MG63 (cell line): ENCODE data around the gene DSE. TPM values are rescaled to one million over a fixed set of nuclear protein-coding genes. Genes with fewer than 3 reads are reported as not detected.

Experiments
- DNase-seq: peaks from one replicate; pipeline ENCODE4 v3.0.0-alpha.2; 2020
- H3K27me3 ChIP-seq: fragments of 250-450 bp; sonication (Bioruptor Pico); 2 replicates; pipeline ENCODE4 v1.5.1; 2020; ENCODE audit warnings: mild to moderate bottlenecking, moderate library complexity
- H3K36me3 ChIP-seq: fragments of 250-450 bp; sonication (Bioruptor Pico); 2 replicates; pipeline ENCODE4 v1.5.1; 2020; ENCODE audit warnings: mild to moderate bottlenecking, moderate library complexity
- H3K4me3 ChIP-seq: fragments of 250-450 bp; sonication (Bioruptor Pico); 2 replicates; pipeline ENCODE4 v1.5.1; 2020; ENCODE audit warnings: mild to moderate bottlenecking, moderate library complexity
- H3K9me3 ChIP-seq: fragments of 250-450 bp; sonication (Bioruptor Pico); 2 replicates; pipeline ENCODE4 v1.5.1; 2020; ENCODE audit warnings: mild to moderate bottlenecking, moderate library complexity
- total RNA-seq: library from RNA; depleted of rRNA; stranded (reverse); fragments of >200 nt; shearing (Covaris generic); gene quantifications from 2 replicates; pipeline ENCODE4 v1.2.3, GENCODE V29; 2014; ENCODE audit warnings: low replicate concordance

The DSE gene
- total RNA-seq, 1 experiment from 2014 or later, result 5.4 TPM

DNA sequence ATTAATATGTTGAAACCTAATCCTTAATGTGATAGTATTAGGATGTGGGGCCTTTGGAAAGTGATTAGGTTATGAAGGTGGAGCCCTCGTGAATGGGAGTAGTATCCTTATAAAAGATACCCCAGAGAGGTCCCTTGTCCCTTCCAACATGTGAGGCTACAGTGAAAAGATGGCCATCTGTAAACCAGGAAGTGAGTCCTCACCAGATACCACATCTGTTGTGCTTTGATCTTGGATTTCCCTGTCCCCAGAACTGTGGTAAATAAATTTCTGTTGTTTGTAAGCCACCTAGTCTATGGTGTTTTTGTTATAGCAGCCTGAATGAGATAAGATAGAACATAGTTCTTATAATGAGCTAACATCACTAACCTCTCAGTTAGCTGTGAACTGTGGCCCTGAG is 73.8 kb downstream of the DSE start:
- Histone ChIP-seq H3K9me3 (no peaks in the 10 kb centered on the region), H3K36me3 (no peaks in the 10 kb centered on the region), H3K4me3 (no peak overlapping the region), H3K27me3 (no peaks in the 10 kb centered on the region)
- no peak for DNase-seq

DNA sequence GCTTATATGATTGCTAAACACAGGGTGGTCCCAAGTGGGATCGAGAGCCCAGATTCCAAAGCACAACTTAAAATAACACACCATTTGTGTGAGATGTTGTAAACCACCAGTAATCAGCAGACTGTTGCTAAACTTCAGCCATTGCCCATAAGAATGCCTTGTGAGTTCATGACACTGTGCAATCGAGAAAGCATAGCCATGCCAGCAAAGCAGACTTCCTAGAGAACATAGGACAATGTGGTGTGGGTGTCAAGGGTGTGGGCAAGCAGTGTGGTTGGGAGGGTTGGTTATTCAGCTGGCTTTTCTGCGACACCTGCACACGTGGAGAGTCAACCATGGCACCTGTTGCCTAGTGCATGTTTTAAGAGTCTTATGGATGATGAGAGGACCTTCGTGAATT is 74.4 kb downstream of the DSE start:
- H3K27me3 ChIP-seq, result no peaks in the 10 kb centered on the region
- no peak for DNase-seq
- H3K36me3 ChIP-seq, result no peaks in the 10 kb centered on the region
- H3K9me3 ChIP-seq, result no peaks in the 10 kb centered on the region
- no peak overlapping the region for H3K4me3 ChIP-seq

DNA sequence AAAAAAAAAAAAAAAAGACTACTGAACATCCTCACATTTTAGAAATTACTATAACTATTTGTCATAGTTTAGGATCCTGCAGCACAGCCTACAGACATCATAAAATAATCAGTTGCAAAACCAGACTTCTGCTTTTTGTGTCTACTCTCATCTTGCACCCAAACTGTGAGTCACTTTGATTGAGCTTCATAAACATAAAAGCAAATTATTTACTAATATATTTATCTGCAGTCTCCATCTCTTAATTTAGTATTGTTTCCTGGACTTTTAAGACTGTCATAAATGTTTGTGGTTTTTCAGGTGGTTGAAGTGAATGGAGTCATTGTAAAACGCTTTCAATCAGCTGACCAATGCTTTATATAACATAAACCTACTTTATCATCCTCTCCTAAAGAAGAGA is 75.7 kb downstream of the DSE start:
- no peak for DNase-seq
- H3K9me3 ChIP-seq, result no peaks in the 10 kb centered on the region
- no peaks in the 10 kb centered on the region for H3K36me3 ChIP-seq
- H3K27me3 ChIP-seq, result no peaks in the 10 kb centered on the region
- H3K4me3 ChIP-seq, result no peak overlapping the region

DNA sequence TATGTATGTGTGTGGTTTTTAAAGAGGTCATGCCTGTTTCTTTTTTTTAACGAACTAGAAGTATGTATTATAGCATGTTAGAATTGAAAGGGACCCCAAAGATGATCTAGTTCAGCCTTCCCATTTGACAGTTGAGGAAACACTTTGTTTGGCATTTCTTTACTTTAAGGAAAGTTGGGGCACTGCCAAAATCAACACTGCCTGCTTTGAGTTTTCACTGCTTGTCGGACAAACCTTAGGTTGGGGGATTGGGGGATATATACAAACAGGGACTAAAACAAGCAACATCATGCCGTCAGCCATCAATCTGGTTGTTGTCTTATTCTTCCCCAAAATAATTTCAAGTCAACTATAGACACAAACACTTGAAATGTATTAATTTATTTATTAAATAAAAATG is 76.3 kb downstream of the DSE start:
- no peaks in the 10 kb centered on the region for H3K27me3 ChIP-seq
- DNase-seq, result no peak
- no peaks in the 10 kb centered on the region for H3K9me3 ChIP-seq
- no peaks in the 10 kb centered on the region for H3K36me3 ChIP-seq
- H3K4me3 ChIP-seq, result no peak overlapping the region

DNA sequence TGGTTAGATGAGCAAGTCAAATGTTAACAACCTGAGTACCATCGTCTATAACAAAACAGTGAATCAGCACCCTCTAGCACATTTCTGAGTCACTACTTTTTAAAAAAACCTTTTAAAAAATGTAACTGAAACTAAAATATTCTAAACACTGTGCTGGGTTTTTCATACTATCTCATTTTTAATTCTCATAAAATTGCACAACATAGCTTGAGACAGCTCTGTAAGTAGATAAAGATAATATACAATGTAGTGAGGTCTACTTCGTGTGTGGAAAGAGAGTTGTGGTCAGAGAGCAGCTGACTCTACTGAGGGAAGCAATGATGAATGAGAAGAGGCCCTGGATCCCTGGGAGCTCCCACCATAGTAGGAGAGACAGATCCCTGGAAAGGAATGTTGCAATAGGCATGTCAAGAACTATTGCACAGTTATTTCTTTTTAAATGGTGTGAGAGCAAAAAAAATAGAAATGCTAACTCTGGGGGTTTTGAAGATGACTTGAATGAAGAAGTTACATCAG is 76.8 kb downstream of the DSE start:
- no peaks in the 10 kb centered on the region for H3K27me3 ChIP-seq
- H3K36me3 ChIP-seq, result no peaks in the 10 kb centered on the region
- H3K4me3 ChIP-seq, result no peak overlapping the region
- H3K9me3 ChIP-seq, result no peaks in the 10 kb centered on the region
- peak; percentile 31 for DNase-seq

DNA sequence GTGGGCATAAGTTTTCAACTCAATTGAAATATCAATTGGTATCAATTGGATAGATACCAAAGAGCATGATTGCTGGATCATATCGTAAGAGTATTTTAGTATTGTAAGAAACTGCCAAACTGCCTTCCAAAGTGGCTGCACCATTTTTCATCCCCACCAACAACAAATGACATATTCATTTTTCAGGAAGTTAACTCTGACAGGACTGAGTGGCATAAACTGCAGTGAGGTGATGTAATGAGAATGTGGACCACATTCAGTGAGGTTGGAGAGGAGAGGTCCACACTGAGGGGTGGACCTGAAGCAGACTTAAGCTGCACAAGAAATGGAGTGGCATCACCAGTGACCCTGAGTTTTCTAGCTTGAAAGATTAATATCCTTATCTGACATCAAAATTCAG is 78.8 kb downstream of the DSE start:
- no peaks in the 10 kb centered on the region for H3K27me3 ChIP-seq
- no peaks in the 10 kb centered on the region for H3K9me3 ChIP-seq
- H3K4me3 ChIP-seq, result no peak overlapping the region
- no peak for DNase-seq
- no peaks in the 10 kb centered on the region for H3K36me3 ChIP-seq

DNA sequence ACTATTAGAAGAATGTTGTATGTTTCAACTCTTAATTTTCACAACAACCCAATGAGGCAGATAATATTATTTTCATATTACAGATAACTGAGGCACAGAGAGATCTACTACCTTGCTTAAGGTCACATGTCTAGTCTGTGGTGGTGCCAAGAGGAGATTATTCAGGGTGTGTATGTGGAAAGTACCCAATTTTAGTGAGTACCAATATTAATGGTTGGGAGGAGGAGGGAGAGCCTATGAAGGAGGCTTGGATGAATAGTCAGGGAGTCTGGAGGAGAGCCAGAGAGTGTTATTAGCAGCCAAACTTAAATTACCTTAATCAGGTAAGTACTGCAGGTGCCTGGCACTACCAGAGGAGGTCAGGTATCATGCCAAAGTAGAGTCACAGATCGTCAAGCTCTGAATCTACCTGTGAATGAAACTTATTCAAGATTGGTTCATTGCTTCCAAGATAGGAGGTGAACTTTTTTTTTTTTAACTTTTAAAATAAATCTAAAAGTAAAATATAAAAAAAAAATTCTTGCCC is 79.5 kb downstream of the DSE start:
- Histone ChIP-seq H3K27me3 (no peaks in the 10 kb centered on the region), H3K36me3 (no peaks in the 10 kb centered on the region), H3K4me3 (no peak overlapping the region), H3K9me3 (no peaks in the 10 kb centered on the region)
- DNase-seq, result no peak

DNA sequence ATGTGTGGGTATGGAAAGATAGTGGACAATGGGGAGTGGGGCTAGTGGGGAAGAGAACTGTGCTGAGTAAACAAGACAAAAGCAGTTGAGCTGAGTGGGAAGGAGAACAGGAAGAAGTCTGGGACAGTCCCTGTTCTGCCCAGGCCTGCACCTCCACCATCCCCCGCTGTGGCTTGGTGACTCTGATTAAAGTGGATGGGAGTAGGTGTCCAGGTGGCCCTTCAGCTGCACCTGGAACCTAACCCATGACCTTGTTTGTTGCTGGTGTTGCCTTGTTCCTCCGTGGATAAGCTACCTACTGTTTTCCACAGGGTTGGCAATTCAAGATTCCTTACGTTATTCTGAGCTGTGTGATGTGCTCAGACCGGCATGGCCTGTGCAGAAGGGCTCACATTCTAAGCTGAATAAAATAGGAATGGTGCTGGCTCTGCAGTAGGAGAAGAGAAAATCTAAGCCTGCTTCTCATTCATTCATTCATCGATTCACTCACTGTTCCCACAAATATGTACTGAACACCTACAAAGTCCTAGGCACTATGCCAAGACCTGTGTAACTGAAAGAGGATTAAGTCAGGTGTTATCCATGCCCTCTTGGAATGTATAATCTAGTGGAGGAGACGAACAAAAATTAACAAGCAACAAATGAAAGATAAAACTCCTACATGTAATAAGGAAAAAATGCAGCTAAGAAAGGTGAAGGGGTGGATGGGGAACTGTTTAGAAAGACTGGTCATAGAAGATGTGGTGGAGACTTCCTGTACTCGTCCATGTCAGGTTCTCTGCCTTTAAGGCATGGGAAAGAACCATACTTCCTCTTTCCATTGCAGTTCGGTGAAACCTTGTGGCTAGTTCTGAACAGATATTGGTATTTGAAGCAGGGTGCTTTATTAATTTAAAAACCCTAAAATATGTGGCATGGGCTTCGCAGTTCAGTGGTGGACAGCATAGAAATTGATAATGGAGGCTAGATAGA is 80.3 kb downstream of the DSE start:
- Histone ChIP-seq H3K4me3 (no peak overlapping the region), H3K36me3 (no peaks in the 10 kb centered on the region), H3K9me3 (no peaks in the 10 kb centered on the region), H3K27me3 (no peaks in the 10 kb centered on the region)
- no peak for DNase-seq

DNA sequence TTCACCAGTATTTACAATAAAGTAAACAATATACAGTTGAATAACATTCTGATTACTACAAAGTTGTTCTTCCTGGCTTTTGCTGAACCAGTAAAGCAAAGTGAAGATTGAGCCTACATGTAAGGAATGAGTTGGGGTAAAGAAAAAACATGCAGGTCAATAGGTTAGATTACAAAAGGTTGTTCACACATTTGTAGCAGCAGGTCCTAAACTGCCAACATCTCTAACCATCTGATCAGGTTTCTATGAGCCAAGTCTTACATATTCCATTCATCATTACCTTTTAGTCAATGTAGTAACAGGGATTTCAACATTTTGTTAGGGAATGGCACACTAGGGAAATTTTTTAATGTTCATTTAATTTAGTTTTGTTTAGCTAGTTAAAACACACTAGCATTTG is 81.2 kb downstream of the DSE start:
- H3K4me3 ChIP-seq, result no peak overlapping the region
- no peaks in the 10 kb centered on the region for H3K9me3 ChIP-seq
- H3K27me3 ChIP-seq, result no peaks in the 10 kb centered on the region
- H3K36me3 ChIP-seq, result no peaks in the 10 kb centered on the region
- no peak for DNase-seq

DNA sequence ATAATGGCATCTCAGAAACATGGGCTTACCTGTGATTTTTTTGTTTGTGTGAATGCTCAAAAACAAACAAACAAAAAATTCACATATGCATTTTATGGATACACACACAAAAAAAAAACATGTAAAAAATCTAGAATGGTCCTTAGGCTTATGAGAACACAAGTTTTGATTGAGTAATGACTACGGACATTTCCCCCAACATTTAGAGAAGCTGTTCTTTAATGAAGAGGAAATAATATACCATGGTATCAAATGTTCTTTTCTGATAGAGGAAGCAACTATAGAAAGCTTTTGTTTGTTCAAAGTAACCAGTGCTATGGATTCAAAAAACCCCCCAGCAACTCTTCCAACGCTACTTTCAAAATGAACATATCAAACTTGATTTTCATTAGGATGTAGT is 81.8 kb downstream of the DSE start:
- no peak for DNase-seq
- no peaks in the 10 kb centered on the region for H3K36me3 ChIP-seq

DNA sequence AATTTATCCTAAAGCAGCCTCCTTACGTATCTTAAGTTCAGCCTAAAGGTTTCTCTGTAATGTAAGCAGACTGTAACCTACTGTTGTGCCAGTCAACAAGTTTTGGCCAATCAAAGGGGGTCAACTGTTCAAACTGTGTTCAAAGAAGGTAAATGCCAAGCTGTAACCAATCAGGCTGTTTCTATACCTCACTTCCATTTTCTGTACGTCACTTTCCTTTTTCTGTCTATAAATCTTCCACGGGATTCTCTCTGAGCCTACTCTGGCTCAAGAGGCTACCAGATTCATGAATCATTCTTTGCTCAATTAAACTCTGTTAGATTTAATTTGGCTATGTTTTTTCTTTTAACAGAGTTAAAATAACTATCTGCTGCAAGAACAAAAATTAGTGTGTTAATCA is 85.4 kb downstream of the DSE start:
- Histone ChIP-seq H3K27me3 (no peaks in the 10 kb centered on the region), H3K36me3 (no peaks in the 10 kb centered on the region), H3K9me3 (no peaks in the 10 kb centered on the region), H3K4me3 (no peak overlapping the region)
- DNase-seq, result no peak

More for the DNA sequence above, 81.8 kb downstream of the DSE start:
- Histone ChIP-seq H3K9me3 (no peaks in the 10 kb centered on the region), H3K27me3 (no peaks in the 10 kb centered on the region), H3K4me3 (no peak overlapping the region)

DNA sequence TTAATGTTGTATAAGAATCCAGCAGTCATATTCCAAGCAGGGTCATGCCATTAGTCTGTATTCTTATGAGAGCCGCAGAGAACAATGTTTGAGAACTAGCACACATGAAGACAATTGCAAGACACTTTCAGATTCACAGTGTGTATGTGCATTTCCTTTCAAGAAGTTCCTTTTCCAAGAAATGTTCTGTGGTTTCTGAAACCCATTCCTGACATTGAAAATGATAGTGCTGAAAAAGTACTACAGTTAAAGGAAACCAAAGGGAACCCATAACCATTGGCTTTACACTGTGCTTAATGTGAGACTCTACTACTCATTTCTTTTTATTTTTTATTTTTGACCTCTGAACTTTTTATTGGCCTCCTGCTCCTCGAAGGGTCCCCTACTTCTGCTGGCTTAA is 86.2 kb downstream of the DSE start:
- H3K4me3 ChIP-seq, result no peak overlapping the region
- DNase-seq, result no peak
- H3K27me3 ChIP-seq, result no peaks in the 10 kb centered on the region
- H3K9me3 ChIP-seq, result no peaks in the 10 kb centered on the region
- H3K36me3 ChIP-seq, result no peaks in the 10 kb centered on the region

DNA sequence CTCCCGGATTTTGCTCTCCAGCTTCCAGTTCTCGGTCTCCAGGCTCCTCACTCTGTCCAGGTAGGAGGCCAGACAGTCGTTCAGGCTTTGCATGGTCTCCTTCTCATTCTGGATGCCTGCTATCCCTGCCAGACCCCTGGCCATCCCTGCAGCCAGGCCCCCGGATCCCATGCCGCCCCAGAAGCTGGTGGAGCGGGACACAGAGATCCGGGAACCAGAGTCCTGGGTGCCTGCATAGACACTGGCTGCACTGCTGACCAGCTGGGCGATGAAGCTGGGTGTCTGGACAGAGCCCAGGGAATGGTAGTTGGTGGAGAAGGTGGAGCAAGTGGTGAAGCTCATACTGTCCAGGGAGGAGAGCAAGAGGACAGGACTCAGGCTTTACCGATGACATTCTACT is 87.5 kb downstream of the DSE start:
- DNase-seq, result no peak
- no peaks in the 10 kb centered on the region for H3K27me3 ChIP-seq
- no peak overlapping the region for H3K4me3 ChIP-seq
- no peaks in the 10 kb centered on the region for H3K36me3 ChIP-seq
- no peaks in the 10 kb centered on the region for H3K9me3 ChIP-seq

DNA sequence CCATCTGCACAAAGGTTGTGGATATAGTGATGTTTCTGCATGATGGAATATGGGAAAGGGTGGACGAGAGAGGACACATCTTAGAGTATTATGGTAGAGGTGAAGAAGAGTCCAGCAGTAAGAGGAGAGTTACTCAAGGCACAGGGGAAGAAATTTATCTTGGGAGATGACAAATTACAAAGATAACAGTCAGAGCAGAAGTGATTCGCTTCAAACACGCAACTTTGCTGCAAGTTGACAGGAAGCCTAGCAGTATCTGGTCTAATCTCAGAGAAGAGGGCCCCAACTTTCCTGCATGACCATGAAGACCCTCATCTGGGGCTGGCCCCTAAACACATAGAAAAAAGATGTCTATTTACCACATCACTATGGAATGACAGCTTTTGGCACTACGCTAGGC is 89.2 kb downstream of the DSE start:
- DNase-seq, result no peak
- Histone ChIP-seq H3K36me3 (no peaks in the 10 kb centered on the region), H3K9me3 (no peaks in the 10 kb centered on the region), H3K27me3 (no peaks in the 10 kb centered on the region), H3K4me3 (no peak overlapping the region)

DNA sequence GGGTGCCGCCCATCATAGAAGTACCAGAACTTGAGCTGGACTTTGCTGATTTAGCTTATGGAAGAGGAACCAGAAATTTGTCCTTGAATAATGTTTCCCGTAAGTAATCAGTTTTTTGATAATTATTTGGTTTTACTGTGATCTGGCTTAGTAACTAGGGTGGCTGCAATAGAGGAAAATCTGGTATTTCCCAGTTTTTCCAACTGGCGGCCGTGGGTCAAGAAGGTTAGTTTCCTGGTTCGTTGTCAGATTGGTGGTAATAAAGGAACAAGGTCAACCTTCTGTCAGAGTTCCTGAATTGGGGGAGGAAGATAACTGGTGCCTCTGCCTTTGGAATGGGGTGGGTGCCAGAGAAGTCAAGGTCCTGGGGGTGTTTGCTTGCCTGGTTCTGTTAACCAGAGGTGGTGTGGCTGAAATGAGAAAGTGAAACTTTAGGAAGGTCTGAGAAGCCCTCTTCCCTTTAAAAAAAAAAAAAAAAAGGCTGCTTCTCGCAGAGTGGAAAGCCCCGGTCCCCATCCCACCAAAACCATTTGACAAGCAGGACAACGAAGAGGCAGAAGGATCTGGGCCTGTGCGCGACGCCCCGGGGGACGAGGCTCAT is 90.7 kb downstream of the DSE start, which contains the start of gene CALHM6:
Gene CALHM6, plus strand, starts transcription at position 45 of the 601 bp plus-strand sequence. Its CDS starts 555 bp downstream, at position 600.
- H3K36me3 ChIP-seq, result no peaks in the 10 kb centered on the region
- DNase-seq, result no peak
- H3K27me3 ChIP-seq, result no peaks in the 10 kb centered on the region
- no peaks in the 10 kb centered on the region for H3K9me3 ChIP-seq
- H3K4me3 ChIP-seq, result peak within 1 kb of the TSS; percentile 35

DNA sequence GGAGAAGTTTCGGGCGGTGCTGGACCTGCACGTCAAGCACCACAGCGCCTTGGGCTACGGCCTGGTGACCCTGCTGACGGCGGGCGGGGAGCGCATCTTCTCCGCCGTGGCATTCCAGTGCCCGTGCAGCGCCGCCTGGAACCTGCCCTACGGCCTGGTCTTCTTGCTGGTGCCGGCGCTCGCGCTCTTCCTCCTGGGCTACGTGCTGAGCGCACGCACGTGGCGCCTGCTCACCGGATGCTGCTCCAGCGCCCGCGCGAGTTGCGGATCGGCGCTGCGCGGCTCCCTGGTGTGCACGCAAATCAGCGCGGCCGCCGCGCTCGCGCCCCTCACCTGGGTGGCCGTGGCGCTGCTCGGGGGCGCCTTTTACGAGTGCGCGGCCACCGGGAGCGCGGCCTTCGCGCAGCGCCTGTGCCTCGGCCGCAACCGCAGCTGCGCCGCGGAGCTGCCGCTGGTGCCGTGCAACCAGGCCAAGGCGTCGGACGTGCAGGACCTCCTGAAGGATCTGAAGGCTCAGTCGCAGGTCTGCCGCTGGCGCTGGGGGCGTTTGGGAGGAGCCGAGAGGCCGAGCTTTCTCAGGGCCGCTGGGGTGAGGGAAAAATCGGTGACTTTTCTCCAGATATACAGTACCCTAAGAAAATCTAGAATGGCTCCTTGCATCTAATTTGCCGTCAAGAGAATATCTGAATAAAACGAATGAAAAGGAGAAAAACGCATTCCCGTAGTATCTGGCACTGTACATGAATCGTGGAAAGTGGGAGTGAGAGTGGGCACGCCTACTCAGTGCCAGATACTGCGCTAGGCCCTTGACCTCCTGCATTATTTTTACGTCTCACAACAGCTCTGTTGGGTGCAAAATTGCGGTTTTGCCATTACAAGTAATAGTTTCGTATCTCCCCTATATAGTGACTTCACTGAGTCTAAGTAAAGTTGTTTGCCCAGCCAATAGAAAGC is 91.5 kb downstream of the DSE start:
- no peaks in the 10 kb centered on the region for H3K36me3 ChIP-seq
- no peaks in the 10 kb centered on the region for H3K27me3 ChIP-seq
- peak overlapping the region; percentile 35 for H3K4me3 ChIP-seq
- DNase-seq, result peak; percentile 63
- no peaks in the 10 kb centered on the region for H3K9me3 ChIP-seq
